ENCODE results near the gene ACACB.

ACACB gene

GRCh38 chr12:109173443-109174240 lies 57.3 kb downstream of the ACACB start:
- Histone ChIP-seq H3K9ac (ENCODE audit: low read length in 2 of 2) (no peak overlapping the region), H3K4me3 (ENCODE audit: low read length in 2 of 2) (no peak overlapping the region), H3K27me3 (ENCODE audit: control insufficient read depth in 1 of 2, insufficient read depth in 2 of 2, low read length in 2 of 2) (no peaks in the 10 kb centered on the region), H3K9me3 (ENCODE audit: control insufficient read depth in 2 of 2, low read length in 2 of 2) (no peaks in the 10 kb centered on the region), H3K27ac (ENCODE audit: low read length) (peak overlapping the region; percentile 24), H3K36me3 (ENCODE audit: control insufficient read depth in 2 of 2, insufficient read depth in 2 of 2, low read length in 2 of 2) (peaks cover 40 to 63% of the 10 kb centered on the region in 2 donors), H3K4me1 (ENCODE audit: control insufficient read depth, insufficient read depth, low read length) (peaks cover 16% of the 10 kb centered on the region)

DNA sequence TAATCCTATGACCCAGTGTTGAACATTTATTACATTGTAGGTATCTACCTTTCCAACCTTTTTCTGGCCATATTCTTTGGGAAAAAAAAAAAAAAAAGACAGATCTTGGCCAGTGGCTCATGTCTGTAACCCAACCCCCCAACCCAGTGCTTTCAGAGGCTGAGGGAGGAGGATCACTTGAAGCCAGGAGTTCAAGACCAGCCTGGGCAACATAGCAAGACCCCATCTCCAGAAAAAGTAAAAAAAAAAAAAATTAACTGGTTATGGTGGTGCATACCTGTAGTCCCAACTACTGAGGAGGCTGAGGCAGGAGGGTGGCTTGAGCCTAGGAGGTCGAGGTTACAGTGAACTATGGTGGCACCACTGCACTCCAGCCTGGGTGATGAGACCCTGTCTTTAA lies 58.1 kb downstream of the ACACB start:
- Histone ChIP-seq H3K9ac (ENCODE audit: low read length in 2 of 2) (no peak overlapping the region), H3K4me1 (ENCODE audit: control insufficient read depth, insufficient read depth, low read length) (peaks cover 7% of the 10 kb centered on the region), H3K27ac (ENCODE audit: low read length) (no peak overlapping the region), H3K4me3 (ENCODE audit: low read length in 2 of 2) (no peak overlapping the region), H3K27me3 (ENCODE audit: control insufficient read depth in 1 of 2, insufficient read depth in 2 of 2, low read length in 2 of 2) (no peaks in the 10 kb centered on the region), H3K9me3 (ENCODE audit: control insufficient read depth in 2 of 2, low read length in 2 of 2) (no peaks in the 10 kb centered on the region), H3K36me3 (ENCODE audit: control insufficient read depth in 2 of 2, insufficient read depth in 2 of 2, low read length in 2 of 2) (peaks cover 48 to 62% of the 10 kb centered on the region in 2 donors)

GRCh38 chr12:109178532-109178931 lies 62.1 kb downstream of the ACACB start:
- H3K27me3 ChIP-seq (ENCODE audit: control insufficient read depth in 1 of 2, insufficient read depth in 2 of 2, low read length in 2 of 2): no peaks in the 10 kb centered on the region
- H3K4me1 ChIP-seq (ENCODE audit: control insufficient read depth, insufficient read depth, low read length): no peaks in the 10 kb centered on the region
- H3K27ac ChIP-seq (ENCODE audit: low read length): no peak overlapping the region
- H3K9me3 ChIP-seq (ENCODE audit: control insufficient read depth in 2 of 2, low read length in 2 of 2): no peaks in the 10 kb centered on the region
- no peak overlapping the region for H3K4me3 ChIP-seq (ENCODE audit: low read length in 2 of 2)
- no peak overlapping the region for H3K9ac ChIP-seq (ENCODE audit: low read length in 2 of 2)
- peaks cover 53 to 55% of the 10 kb centered on the region in 2 donors for H3K36me3 ChIP-seq (ENCODE audit: control insufficient read depth in 2 of 2, insufficient read depth in 2 of 2, low read length in 2 of 2)

- Histone ChIP-seq H3K9ac (ENCODE audit: low read length in 2 of 2) (no peak overlapping the region), H3K27ac (ENCODE audit: low read length) (no peak overlapping the region), H3K36me3 (ENCODE audit: control insufficient read depth in 2 of 2, insufficient read depth in 2 of 2, low read length in 2 of 2) (peaks cover 48 to 54% of the 10 kb centered on the region in 2 donors)
Measured at GRCh38 chr12:109179927-109180326, 63.5 kb downstream of the ACACB start.

DNA sequence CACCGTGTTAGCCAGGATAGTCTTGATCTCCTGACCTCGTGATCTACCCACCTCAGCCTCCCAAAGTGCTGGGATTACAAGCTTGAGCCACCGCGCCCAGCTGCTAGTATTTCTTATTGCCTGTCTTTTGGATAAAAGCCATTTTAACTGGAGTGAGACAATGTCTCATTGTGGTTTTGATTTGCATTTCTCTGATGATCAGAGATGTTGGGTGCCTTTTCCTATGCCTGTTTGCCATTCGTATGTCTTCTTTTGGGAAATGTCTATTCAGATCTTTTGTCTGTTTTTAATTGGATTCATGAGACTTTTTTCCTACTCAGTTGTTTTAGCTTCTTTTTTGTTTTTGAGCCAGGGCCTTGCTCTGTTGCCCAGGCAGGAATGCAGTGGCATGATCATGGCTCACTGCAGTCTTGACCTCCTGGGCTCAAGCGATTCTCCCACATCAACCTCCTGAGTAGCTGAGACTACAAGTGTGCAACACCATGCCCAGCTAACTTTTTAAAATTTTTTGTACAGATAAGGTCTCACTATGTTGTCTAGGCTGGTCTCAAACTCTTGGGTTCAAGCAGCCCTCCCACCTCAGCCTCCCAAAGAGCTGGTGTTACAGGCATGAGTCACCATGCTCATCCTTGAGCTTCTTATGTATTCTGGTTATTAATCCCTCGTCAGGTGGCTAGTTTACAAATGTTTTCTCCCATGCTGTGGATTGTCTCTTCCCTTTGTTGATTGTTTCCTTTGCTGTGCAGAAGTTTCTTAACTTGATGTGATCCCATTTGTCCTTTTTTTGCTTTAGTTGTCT lies 65.9 kb downstream of the ACACB start:
- H3K4me1 ChIP-seq (ENCODE audit: control insufficient read depth, insufficient read depth, low read length): no peaks in the 10 kb centered on the region
- H3K36me3 ChIP-seq (ENCODE audit: control insufficient read depth in 2 of 2, insufficient read depth in 2 of 2, low read length in 2 of 2): peaks cover 57 to 58% of the 10 kb centered on the region in 2 donors
- H3K4me3 ChIP-seq (ENCODE audit: low read length in 2 of 2): no peak overlapping the region
- H3K9ac ChIP-seq (ENCODE audit: low read length in 2 of 2): no peak overlapping the region
- H3K27me3 ChIP-seq (ENCODE audit: control insufficient read depth in 1 of 2, insufficient read depth in 2 of 2, low read length in 2 of 2): no peaks in the 10 kb centered on the region
- H3K27ac ChIP-seq (ENCODE audit: low read length): no peak overlapping the region
- no peaks in the 10 kb centered on the region for H3K9me3 ChIP-seq (ENCODE audit: control insufficient read depth in 2 of 2, low read length in 2 of 2)

More at GRCh38 chr12:109179927-109180326, 63.5 kb downstream of the ACACB start:
- Histone ChIP-seq H3K27me3 (ENCODE audit: control insufficient read depth in 1 of 2, insufficient read depth in 2 of 2, low read length in 2 of 2) (no peaks in the 10 kb centered on the region), H3K9me3 (ENCODE audit: control insufficient read depth in 2 of 2, low read length in 2 of 2) (no peaks in the 10 kb centered on the region), H3K4me3 (ENCODE audit: low read length in 2 of 2) (no peak overlapping the region), H3K4me1 (ENCODE audit: control insufficient read depth, insufficient read depth, low read length) (no peaks in the 10 kb centered on the region)

- Histone ChIP-seq H3K9ac (ENCODE audit: low read length in 2 of 2) (no peak overlapping the region), H3K36me3 (ENCODE audit: control insufficient read depth in 2 of 2, insufficient read depth in 2 of 2, low read length in 2 of 2) (peaks cover 58% of the 10 kb centered on the region in 2 donors), H3K27me3 (ENCODE audit: control insufficient read depth in 1 of 2, insufficient read depth in 2 of 2, low read length in 2 of 2) (no peaks in the 10 kb centered on the region), H3K9me3 (ENCODE audit: control insufficient read depth in 2 of 2, low read length in 2 of 2) (no peaks in the 10 kb centered on the region), H3K4me3 (ENCODE audit: low read length in 2 of 2) (no peak overlapping the region), H3K4me1 (ENCODE audit: control insufficient read depth, insufficient read depth, low read length) (no peaks in the 10 kb centered on the region), H3K27ac (ENCODE audit: low read length) (no peak overlapping the region)
Measured at GRCh38 chr12:109185441-109185840, 69.1 kb downstream of the ACACB start.

- Histone ChIP-seq H3K9me3 (ENCODE audit: control insufficient read depth in 2 of 2, low read length in 2 of 2) (no peaks in the 10 kb centered on the region), H3K27ac (ENCODE audit: low read length) (no peak overlapping the region), H3K4me1 (ENCODE audit: control insufficient read depth, insufficient read depth, low read length) (no peaks in the 10 kb centered on the region), H3K9ac (ENCODE audit: low read length in 2 of 2) (no peak overlapping the region), H3K27me3 (ENCODE audit: control insufficient read depth in 1 of 2, insufficient read depth in 2 of 2, low read length in 2 of 2) (no peaks in the 10 kb centered on the region), H3K36me3 (ENCODE audit: control insufficient read depth in 2 of 2, insufficient read depth in 2 of 2, low read length in 2 of 2) (peaks cover 62 to 65% of the 10 kb centered on the region in 2 donors), H3K4me3 (ENCODE audit: low read length in 2 of 2) (no peak overlapping the region)
Measured at GRCh38 chr12:109186993-109187653, 70.7 kb downstream of the ACACB start.

DNA sequence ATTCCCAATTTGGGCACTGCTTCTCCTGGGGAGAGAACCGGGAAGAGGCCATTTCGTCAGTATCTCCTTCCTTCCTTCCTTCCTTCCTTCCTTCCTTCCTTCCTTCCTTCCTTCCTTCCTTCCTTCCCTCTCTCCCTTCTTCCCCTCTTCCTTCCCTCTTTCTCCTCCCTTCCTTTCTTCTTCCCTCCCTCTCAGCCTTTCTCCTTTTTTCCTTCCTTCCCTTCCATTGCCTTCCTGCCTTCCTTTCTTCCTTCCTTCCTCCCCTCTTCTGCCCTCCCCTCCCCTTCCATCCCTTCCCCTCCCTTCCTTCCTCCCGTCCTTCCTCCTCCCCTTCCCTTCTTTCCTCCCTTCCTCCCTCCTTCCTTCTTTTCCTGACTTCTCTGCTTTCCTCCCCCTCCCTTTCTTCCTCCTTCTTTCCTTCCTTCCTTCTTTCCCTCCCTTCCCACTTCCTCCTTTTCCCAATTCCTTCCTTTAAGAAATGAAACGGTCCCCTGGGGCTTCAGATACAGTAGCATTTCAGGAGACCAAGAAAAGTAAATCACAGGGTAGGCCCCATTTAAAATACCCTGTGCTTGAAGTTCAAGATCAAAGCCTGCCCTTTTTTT lies 71.8 kb downstream of the ACACB start:
- no peaks in the 10 kb centered on the region for H3K4me1 ChIP-seq (ENCODE audit: control insufficient read depth, insufficient read depth, low read length)
- H3K27me3 ChIP-seq (ENCODE audit: control insufficient read depth in 1 of 2, insufficient read depth in 2 of 2, low read length in 2 of 2): no peaks in the 10 kb centered on the region
- H3K9ac ChIP-seq (ENCODE audit: low read length in 2 of 2): no peak overlapping the region
- H3K27ac ChIP-seq (ENCODE audit: low read length): no peak overlapping the region
- H3K36me3 ChIP-seq (ENCODE audit: control insufficient read depth in 2 of 2, insufficient read depth in 2 of 2, low read length in 2 of 2): peaks cover 61 to 69% of the 10 kb centered on the region in 2 donors
- no peak overlapping the region for H3K4me3 ChIP-seq (ENCODE audit: low read length in 2 of 2)
- H3K9me3 ChIP-seq (ENCODE audit: control insufficient read depth in 2 of 2, low read length in 2 of 2): no peaks in the 10 kb centered on the region

DNA sequence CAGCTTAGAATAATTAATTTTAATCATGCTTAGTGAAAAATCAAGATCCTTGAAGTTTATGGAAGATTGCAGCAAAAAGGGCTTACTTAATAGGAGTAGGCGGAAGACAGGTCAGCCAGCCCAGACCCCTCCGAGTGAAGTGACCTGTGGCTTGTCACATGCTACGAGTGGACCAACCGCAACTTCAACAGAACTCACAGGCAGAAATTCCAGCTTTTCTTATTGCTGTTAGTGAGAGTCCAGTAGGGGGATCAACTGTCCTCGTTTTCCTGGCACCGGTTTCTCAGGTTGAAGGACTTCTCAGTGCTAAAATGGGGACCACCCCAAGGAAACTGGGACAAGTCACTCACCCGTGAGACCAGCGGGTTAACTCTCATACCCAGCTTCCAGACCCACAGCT lies 72.9 kb downstream of the ACACB start:
- Histone ChIP-seq H3K27ac (ENCODE audit: low read length) (no peak overlapping the region), H3K9me3 (ENCODE audit: control insufficient read depth in 2 of 2, low read length in 2 of 2) (no peaks in the 10 kb centered on the region), H3K4me1 (ENCODE audit: control insufficient read depth, insufficient read depth, low read length) (no peaks in the 10 kb centered on the region), H3K9ac (ENCODE audit: low read length in 2 of 2) (no peak overlapping the region), H3K36me3 (ENCODE audit: control insufficient read depth in 2 of 2, insufficient read depth in 2 of 2, low read length in 2 of 2) (peaks cover 67 to 72% of the 10 kb centered on the region in 2 donors), H3K27me3 (ENCODE audit: control insufficient read depth in 1 of 2, insufficient read depth in 2 of 2, low read length in 2 of 2) (no peaks in the 10 kb centered on the region), H3K4me3 (ENCODE audit: low read length in 2 of 2) (no peak overlapping the region)

- Histone ChIP-seq H3K36me3 (ENCODE audit: control insufficient read depth in 2 of 2, insufficient read depth in 2 of 2, low read length in 2 of 2) (peaks cover 71 to 75% of the 10 kb centered on the region in 2 donors), H3K9ac (ENCODE audit: low read length in 2 of 2) (no peak overlapping the region), H3K4me1 (ENCODE audit: control insufficient read depth, insufficient read depth, low read length) (no peaks in the 10 kb centered on the region), H3K4me3 (ENCODE audit: low read length in 2 of 2) (no peak overlapping the region), H3K27me3 (ENCODE audit: control insufficient read depth in 1 of 2, insufficient read depth in 2 of 2, low read length in 2 of 2) (no peaks in the 10 kb centered on the region), H3K9me3 (ENCODE audit: control insufficient read depth in 2 of 2, low read length in 2 of 2) (no peaks in the 10 kb centered on the region), H3K27ac (ENCODE audit: low read length) (no peak overlapping the region)
Measured at GRCh38 chr12:109191621-109192250, 75.3 kb downstream of the ACACB start.
